A673 (cell line): ENCODE results near the gene NELL1.

Experiments used
- EZH2 ChIP-seq: fragments of 200-600 bp; sonication (generic); IDR thresholded peaks from 2 replicates; pipeline ENCODE4 v1.6.1; 2017; ENCODE audit warnings: borderline replicate concordance, low read depth, mild to moderate bottlenecking, mixed read lengths, antibody characterized with exemption, low read length; ENCODE audit not compliant: poor library complexity, severe bottlenecking
- TF ChIP-seq, protein P1 (sequence below): fragments of 300-800, 200-600 bp; sonication (generic); conservative IDR thresholded peaks from 2 replicates; pipeline ENCODE4 v1.5.1; 2017; ENCODE audit warnings: low read depth, mild to moderate bottlenecking, antibody characterized with exemption, low read length, moderate library complexity, mixed read lengths

DNA sequence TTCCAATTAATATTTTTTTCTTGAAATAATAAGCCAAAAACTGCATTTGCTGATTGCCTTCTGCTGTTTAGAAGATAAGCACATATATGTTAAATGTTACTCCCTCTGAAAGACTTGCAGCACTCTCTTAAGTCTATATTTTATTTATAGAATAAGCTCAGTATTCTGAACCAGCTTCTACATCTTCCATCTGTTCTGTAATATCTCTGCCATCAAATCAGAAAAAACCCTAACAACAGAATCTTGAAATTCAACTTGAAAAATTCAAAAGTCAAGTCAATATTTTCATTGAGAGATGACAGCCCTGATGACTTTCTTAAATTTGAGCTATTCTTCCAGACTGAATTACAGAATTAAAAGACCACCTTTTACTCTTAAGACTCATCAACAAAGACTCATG, 247.9 kb downstream of the NELL1 start:
- no peak for TF ChIP-seq EZH2
- TF ChIP-seq, protein P1, sequence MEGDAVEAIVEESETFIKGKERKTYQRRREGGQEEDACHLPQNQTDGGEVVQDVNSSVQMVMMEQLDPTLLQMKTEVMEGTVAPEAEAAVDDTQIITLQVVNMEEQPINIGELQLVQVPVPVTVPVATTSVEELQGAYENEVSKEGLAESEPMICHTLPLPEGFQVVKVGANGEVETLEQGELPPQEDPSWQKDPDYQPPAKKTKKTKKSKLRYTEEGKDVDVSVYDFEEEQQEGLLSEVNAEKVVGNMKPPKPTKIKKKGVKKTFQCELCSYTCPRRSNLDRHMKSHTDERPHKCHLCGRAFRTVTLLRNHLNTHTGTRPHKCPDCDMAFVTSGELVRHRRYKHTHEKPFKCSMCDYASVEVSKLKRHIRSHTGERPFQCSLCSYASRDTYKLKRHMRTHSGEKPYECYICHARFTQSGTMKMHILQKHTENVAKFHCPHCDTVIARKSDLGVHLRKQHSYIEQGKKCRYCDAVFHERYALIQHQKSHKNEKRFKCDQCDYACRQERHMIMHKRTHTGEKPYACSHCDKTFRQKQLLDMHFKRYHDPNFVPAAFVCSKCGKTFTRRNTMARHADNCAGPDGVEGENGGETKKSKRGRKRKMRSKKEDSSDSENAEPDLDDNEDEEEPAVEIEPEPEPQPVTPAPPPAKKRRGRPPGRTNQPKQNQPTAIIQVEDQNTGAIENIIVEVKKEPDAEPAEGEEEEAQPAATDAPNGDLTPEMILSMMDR: no peak
